ENCODE results near the gene UVRAG. TPM values are rescaled to one million over a fixed set of nuclear protein-coding genes. Genes with fewer than 3 reads are reported as not detected.

UVRAG gene
- total RNA-seq, 1 donor from 2014 or later = 27.6 TPM

- Mint-ChIP-seq H3K27ac (no peak overlapping the region), H3K9me3 (no peaks in the 10 kb centered on the region), H3K4me3 (no peak overlapping the region), H3K4me1 (no peaks in the 10 kb centered on the region), H3K36me3 (no peaks in the 10 kb centered on the region), H3K27me3 (ENCODE audit: low read depth) (no peaks in the 10 kb centered on the region)
- no peak for DNase-seq (ENCODE audit: low spot score in 2 of 2, unreplicated experiment in 2 of 2)
- TF ChIP-seq, protein P1, sequence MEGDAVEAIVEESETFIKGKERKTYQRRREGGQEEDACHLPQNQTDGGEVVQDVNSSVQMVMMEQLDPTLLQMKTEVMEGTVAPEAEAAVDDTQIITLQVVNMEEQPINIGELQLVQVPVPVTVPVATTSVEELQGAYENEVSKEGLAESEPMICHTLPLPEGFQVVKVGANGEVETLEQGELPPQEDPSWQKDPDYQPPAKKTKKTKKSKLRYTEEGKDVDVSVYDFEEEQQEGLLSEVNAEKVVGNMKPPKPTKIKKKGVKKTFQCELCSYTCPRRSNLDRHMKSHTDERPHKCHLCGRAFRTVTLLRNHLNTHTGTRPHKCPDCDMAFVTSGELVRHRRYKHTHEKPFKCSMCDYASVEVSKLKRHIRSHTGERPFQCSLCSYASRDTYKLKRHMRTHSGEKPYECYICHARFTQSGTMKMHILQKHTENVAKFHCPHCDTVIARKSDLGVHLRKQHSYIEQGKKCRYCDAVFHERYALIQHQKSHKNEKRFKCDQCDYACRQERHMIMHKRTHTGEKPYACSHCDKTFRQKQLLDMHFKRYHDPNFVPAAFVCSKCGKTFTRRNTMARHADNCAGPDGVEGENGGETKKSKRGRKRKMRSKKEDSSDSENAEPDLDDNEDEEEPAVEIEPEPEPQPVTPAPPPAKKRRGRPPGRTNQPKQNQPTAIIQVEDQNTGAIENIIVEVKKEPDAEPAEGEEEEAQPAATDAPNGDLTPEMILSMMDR (IDR thresholded peaks at IDR 0.05; ENCODE audit: unreplicated experiment) = no peak
Observed at GRCh38 chr11:75785187-75785586, 29.8 kb upstream of the UVRAG start.

DNA sequence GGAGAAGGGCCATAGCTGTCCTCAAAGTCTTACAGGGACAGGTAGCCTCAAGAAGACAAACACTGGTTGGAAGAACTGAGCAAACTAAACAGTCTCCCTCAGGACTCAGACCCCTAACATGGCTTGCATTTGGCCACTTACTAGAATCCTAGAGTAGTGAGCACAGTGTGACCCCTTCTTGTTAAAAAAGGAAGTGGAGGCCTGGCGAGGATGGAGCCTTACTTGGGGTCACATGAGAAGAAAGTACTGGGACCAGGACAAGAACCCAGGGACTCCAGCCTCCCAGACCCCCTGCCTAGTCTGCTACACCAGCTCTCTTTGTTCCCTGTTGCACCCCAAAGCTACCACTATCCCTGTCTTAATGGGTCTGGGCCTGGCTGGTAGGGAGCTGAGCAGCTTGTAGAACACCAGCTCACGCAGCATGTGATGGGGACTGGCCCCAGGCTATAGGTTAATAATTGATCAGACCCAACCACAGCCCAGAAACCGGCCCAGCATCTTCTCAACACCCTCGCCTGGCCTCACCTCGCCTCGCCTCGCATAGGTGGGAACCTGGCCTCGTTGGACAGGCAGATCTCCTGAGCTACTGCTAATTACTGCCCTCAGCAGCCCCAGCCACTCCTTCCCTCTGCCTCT lies 28.8 kb upstream of the UVRAG start:
- H3K36me3 Mint-ChIP-seq = no peaks in the 10 kb centered on the region
- no peak overlapping the region for H3K4me3 Mint-ChIP-seq
- no peaks in the 10 kb centered on the region for H3K9me3 Mint-ChIP-seq
- no peaks in the 10 kb centered on the region for H3K4me1 Mint-ChIP-seq
- DNase-seq (ENCODE audit: low spot score in 2 of 2, unreplicated experiment in 2 of 2) = no peak
- TF ChIP-seq, protein P1 (IDR thresholded peaks at IDR 0.05; ENCODE audit: unreplicated experiment) = no peak
- H3K27me3 Mint-ChIP-seq (ENCODE audit: low read depth) = no peaks in the 10 kb centered on the region
- no peak overlapping the region for H3K27ac Mint-ChIP-seq

- DNase-seq (ENCODE audit: low spot score in 2 of 2, unreplicated experiment in 2 of 2) = no peak
- H3K4me1 Mint-ChIP-seq = peaks cover 5% of the 10 kb centered on the region
- H3K27me3 Mint-ChIP-seq (ENCODE audit: low read depth) = no peaks in the 10 kb centered on the region
- TF ChIP-seq, protein P1 (IDR thresholded peaks at IDR 0.05; ENCODE audit: unreplicated experiment) = no peak
- H3K9me3 Mint-ChIP-seq = no peaks in the 10 kb centered on the region
- H3K36me3 Mint-ChIP-seq = no peaks in the 10 kb centered on the region
- H3K4me3 Mint-ChIP-seq = no peak overlapping the region
- H3K27ac Mint-ChIP-seq = no peak overlapping the region
Observed at GRCh38 chr11:75789521-75789920, 25.5 kb upstream of the UVRAG start.

- H3K4me3 Mint-ChIP-seq = no peak overlapping the region
Observed at GRCh38 chr11:75790986-75791385, 24.0 kb upstream of the UVRAG start.

GRCh38 chr11:75792127-75792731 lies 22.8 kb upstream of the UVRAG start:
- TF ChIP-seq, protein P1 (IDR thresholded peaks at IDR 0.05; ENCODE audit: unreplicated experiment) = no peak
- Mint-ChIP-seq H3K4me1 (peaks cover 5% of the 10 kb centered on the region), H3K4me3 (no peak overlapping the region), H3K9me3 (no peaks in the 10 kb centered on the region), H3K27me3 (ENCODE audit: low read depth) (no peaks in the 10 kb centered on the region), H3K36me3 (no peaks in the 10 kb centered on the region), H3K27ac (no peak overlapping the region)
- DNase-seq (ENCODE audit: low spot score in 2 of 2, unreplicated experiment in 2 of 2) = no peak

More at GRCh38 chr11:75790986-75791385, 24.0 kb upstream of the UVRAG start:
- Mint-ChIP-seq H3K36me3 (no peaks in the 10 kb centered on the region), H3K4me1 (peaks cover 5% of the 10 kb centered on the region), H3K27ac (no peak overlapping the region), H3K27me3 (ENCODE audit: low read depth) (no peaks in the 10 kb centered on the region), H3K9me3 (no peaks in the 10 kb centered on the region)
- TF ChIP-seq, protein P1 (IDR thresholded peaks at IDR 0.05; ENCODE audit: unreplicated experiment) = no peak
- no peak for DNase-seq (ENCODE audit: low spot score in 2 of 2, unreplicated experiment in 2 of 2)

Measured in mesothelial cell of epicardium (in vitro differentiated cells).